Fibroblast of upper back skin (primary cell): ENCODE results near the gene TTC9C.
"Not testable (repeated sequence)": the region's sequence is repeated elsewhere in the genome, so short reads cannot be mapped to it uniquely, and the experiment has no call there.

Experiments used
- DNase-seq: peaks from one replicate; pipeline ENCODE4 v3.0.0-alpha.2; 2013

Gene TTC9C

DNA sequence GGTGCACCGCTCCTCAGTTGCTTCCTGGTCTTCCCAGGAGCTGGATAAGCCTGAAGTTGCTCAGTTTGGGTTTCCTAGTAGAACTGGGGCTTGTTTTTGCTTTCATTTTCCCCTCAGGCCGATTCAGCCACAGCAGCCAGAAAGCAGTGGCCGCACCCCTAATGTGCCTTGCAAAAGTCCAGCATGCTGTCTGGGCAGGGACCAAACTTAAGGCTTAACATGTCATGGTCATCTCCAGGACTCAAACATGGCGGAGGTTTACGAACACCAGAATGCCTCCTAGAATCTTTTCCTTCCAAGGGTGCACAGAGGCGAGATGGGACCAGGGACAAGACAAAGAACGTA is 18.3 kb upstream of the TTC9C start:
- DNase-seq = peak; percentile 11

- no peak for DNase-seq
Measured at GRCh38 chr11:62712276-62712812, 15.9 kb upstream of the TTC9C start.

- no peak for DNase-seq
Measured at GRCh38 chr11:62712861-62713260, 15.4 kb upstream of the TTC9C start.

- no peak for DNase-seq
Measured at GRCh38 chr11:62713343-62713742, 14.9 kb upstream of the TTC9C start.

DNA sequence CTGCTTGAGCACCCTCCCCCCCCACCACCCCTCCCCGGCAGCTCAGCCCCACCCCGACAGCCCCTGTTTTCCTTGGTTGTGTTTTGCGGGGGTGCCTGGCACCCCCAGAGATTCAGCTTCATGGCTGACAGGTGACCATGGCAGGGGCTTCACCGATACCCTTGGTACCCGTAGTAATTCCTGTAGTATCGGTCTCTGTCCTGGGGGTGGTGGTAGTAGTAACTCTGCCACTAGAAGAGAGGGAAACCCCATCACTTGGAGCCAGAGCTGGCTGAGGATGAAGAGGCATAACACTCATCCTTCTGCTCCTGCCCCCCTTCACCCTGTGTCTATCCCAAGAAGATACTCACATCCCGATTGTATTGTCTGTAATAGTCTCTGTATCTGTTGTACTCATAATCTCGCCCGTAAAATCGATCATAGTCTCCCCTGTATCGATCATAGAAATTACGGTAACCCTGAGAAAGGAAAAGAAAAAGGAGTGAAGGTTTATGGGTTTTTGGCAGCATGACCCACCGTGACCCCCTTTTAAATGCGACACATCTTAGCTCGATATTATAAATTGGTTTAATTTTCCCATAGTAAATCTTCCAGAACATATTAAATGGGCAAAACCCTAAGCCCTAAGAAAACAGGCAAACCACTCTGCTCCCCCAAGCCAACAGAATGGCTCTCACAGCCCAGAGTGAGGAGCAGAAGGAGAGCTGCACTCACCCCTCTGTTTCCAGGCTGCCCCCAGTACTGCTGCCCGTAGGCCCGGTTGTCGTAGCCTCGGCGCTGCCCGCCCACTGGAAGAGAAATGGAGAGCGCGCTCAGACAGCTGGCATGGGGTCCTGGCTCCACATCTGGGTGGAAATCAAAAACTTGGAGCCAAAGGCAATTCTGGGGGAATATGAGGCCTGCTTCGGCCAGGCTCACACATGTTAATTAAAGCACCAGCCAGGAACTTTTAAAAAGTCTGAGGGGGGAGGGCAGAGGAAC is 12.8 kb upstream of the TTC9C start:
- DNase-seq = no peak

DNA sequence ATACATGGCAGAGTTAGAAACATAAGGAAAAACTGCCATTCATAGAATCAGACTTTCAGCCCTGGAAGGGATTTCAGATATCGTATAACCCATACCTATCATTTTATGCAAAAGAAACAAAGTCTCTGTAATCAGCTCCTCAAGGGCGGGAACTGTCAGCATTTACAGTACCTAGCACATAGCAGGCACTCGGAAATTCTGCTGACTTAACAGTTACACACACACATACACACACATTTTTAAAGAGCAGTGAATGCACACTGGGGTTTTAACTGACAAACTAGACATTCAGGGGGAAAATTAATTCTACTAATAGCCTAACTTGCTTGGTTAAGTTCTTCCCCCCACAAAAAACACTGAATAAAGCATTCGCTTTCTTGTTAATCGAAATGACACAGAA is 12.1 kb upstream of the TTC9C start:
- DNase-seq = no peak

DNA sequence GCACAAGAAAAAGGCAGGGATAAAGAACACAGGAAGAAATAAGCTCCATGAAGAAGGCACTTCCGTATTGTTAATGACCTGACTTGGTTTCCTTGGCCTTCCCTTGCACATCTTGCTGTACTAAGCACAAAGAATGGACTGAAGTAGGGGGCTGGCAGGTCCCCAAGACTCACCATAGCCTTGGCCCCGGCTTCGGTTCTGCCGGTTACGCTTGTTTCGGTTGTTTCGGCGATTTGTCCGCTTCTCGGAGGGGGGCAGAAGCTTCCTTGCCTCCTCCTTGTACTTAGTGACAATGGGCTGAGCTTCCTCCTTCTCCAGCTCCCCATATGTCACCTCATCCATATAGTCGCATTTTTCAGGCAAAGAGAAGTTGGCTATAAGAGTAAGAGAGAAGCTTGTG is 11.5 kb upstream of the TTC9C start:
- DNase-seq = no peak

DNA sequence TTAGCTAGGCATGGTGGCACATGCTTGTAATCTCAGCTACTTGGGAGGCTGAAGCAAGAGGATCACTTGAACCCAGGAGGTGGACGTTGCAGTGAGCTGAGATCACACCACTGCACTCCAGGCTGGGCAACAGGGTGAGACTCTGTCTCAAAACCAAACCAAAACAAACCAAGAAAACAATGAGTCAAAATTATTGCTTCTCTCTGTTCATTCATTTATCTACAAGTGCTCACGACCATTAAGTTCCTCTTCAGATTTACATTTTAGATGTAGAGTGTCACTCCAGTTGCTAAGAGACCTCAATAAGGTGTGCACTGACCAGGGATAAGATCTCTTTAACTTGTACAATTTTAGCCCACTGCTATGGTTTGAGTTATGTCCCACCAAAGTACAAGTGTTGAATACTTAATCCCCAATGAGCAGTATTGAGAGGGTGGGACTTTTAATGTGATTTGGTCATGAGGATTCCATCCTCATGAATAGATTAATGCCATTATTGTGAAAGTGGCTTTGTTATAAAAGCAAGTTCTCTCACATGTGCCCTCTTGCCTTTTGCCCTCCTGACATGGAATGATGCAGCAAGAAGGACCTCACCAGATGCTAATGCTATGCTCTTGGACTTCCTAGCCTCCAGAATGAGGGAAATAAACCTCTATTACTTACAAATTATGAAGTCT is 8.8 kb upstream of the TTC9C start:
- no peak for DNase-seq

DNA sequence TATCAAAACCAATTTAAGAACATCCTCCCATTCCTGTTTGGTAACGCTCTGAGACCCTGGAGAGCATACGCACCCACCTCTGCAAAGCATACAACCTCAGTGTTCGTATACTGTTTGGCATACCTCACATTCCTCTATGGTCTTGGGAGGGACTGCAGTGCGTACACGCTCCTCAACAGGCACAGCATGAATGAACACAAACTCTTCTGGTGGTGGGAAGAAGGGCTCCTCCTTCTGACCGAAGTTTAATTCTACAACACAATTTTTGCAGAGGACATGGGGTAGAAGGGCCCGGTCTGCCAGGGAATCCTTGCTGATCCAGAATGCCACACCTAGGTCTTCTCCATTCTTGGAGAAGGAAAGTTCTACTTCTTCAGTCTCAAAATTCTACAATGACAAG is 6.3 kb upstream of the TTC9C start:
- DNase-seq = peak; percentile 53

GRCh38 chr11:62724171-62724570 is 4.1 kb upstream of the TTC9C start:
- DNase-seq = no peak

- DNase-seq = no peak
Measured at GRCh38 chr11:62725646-62726045, 2.6 kb upstream of the TTC9C start.

DNA sequence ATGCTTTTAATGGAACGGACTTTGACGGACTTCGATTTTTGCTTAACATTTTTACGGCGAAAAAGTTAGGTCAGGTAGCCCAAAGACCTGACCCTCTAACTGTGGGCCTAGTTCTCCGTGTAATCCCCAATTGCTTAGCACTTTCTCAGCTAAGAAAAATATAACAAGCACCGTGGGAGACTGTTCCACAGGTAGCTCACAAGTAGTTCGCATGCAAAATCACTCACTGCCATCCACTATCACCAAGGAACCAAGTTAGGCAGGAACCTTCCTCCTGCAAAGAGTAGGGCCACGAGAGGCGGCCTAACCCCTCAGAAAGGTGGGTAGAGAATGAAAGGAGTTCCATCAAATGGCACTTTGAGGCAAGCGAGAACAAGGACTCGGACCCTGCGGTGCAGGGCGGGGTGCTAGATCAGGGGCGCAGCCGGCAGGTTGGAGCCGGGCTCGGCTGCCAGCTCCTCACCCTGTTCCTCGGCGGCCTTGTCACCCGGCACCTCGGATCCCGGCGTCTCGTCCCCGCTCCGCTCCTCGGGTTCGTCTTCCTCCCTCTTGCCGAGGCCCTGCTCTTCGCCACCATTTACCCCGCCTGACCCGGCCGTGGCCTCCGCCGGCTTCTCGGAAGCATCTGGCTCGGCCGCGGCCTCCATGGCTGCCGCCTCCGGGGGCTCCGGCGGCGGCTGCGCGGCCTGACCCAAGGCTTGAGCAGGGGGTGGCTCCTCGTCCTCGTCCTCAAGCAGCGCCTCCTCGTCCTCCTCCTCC is 2.0 kb upstream of the TTC9C start:
- DNase-seq = no peak

DNA sequence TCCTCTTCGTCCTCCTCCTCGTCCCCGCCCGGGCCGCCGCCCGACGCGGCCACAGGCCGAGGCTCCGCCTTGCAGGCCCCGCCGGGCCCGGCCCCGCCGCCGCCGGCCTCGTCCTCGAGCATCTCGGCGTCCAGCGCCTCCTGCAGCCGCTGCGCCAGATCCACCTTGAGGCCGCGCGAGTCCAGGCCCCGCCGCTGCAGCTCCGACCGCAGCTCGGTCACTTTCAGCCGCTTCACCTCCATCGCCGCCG is 1.4 kb upstream of the TTC9C start:
- no peak for DNase-seq

DNA sequence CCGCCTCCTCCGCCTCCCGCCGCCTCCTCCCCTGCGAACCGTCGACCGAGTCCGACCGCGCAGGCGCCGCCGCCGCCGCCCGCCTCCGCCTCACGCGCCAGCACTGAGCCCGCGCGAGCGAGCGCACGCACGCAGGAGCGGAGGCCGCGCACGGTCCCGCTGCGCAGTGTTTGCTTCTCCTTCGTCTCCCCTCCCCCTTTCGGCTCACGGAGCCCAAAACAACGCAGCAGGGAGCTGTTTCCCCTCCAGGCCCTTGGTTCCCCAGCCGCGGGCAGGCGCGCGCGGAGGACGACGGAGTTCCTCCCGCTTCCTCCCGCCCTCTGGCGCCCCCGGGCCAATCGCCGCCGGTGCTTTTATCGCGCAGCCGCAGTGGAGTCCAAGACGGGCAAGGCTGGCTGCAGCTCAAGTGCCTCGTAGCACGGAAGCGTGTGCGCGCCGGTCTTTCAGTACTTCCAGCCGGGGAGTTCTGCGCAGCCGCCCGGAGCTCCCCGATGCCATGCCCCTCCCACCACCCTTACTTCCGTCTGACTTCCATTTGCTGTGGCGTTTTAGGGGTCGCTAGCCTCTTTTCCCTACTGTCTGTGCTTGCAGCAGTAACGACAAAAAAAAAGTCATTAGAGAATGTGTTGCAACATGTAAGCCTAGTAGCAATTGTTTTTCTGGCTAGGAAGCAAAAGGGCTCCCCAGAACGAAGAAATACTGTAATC is 968 bp upstream of the TTC9C start, which contains the start of gene HNRNPUL2:
Gene HNRNPUL2 (minus strand): TSS at position 293 of the 707 bp plus-strand sequence. CDS start 301 bp downstream, outside the sequence.
- DNase-seq = peak; percentile 99

DNA sequence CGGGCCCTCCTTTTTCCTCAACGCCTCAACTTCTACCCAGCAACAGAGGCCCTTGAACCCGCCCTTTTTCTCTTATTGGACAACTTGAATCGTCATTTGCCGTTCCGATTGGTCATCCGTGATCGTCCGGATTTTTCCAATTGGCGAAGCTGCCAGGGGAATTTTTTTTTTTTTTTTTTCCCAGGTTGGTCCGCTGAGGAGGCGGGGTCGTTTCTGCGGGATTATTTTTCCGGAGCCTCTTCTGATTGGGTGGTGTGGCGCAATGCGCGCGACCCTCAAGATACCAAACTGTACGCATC is 465 bp upstream of the TTC9C start:
- peak; percentile 99 for DNase-seq

- DNase-seq = not testable (repeated sequence)
Measured at GRCh38 chr11:62730076-62730475, 1.8 kb downstream of the TTC9C start.

DNA sequence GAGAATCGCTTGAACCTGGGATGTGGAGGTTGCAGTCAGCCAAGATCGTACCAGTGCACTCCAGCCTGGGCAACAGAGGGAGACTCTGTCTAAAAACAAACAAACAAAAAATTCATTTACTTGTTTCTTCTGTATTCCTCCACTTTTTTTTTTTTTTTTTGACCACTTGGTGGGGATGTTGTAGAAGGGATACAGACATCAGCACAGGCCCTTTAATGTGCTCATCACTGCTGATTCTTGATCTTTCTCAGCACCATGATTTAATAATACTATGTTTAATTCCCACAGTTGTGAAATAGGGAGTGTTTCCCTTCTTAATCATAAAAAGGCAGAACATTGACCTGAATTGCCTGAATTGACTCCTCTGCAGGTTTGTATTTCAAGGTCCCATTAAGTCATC is 4.5 kb downstream of the TTC9C start:
- peak; percentile 30 for DNase-seq

DNA sequence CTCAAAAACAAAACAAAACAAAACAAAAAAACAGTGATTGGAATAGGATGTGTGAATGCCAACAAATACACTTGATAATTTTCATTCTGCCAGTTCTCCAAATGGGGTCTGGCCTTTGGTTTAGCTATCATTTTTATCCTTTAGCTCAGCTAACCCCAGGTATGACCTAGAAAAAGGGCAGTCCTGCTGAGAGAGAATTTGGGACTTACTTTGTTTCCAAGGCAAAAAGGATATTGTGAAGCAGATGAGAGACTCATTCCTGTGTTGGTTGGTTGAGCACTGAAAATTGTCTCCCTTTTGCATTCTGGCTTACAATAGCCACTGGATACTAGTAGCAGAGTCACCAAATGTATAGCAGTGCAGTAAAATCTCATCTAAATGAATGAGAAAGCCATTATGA is 8.9 kb downstream of the TTC9C start:
- DNase-seq = no peak

GRCh38 chr11:62747475-62748160 is 19.3 kb downstream of the TTC9C start:
- no peak for DNase-seq

- DNase-seq = not testable (repeated sequence)
Measured at GRCh38 chr11:62749931-62750330, 21.6 kb downstream of the TTC9C start.

DNA sequence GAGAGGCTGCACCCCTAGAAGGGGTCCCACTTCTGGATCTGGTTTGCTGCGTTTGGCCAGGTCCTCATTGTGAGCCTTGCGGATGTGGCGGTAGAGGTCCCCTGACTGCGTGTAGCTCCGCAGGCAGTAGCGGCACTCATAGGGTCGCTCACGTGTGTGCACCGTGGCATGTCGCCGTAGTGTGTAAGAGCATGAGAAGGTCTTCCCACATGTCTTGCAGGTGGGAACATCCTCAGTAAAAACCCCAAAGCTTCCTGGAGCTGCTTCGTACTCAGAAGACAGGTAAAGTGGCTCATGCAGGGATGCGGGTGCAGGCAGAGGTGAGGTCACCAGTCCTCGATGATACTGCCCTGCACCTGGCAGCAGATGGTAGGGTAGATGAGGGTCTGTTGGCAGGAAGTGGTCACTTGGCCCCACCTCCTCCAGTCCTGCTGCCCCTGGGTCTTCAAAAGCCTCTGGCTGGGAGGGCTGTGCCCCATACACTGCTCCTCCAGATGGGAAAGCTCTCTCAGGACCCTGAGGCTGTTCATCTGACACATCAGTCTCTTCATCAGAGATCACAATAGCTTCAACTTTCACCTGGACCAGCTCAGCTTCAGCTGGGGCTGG is 24.0 kb downstream of the TTC9C start:
- DNase-seq = no peak
